Stomach (tissue), 9 donors: ENCODE measurements around the gene STK32C. TPM values are rescaled to one million over a fixed set of nuclear protein-coding genes. Genes with fewer than 3 reads are reported as not detected.

ENCODE experiments used
- DNase-seq, 2 donors: peaks; one replicate each; pipeline versions ENCODE4 v3.0.0 to v3.0.0-alpha.2; 2013 to 2019
- H3K27ac ChIP-seq, 5 donors: fragments of 200-600 bp in 4 of 5; sonication (generic) in 4 of 5; one replicate each; pipeline ENCODE4 v1.5.1; 2013 to 2019; ENCODE audit warnings: mild to moderate bottlenecking in 1 of 5, moderate library complexity in 1 of 5
- H3K27me3 ChIP-seq, 3 donors: fragments of 200-600 bp; sonication (generic); one replicate each; pipeline ENCODE4 v1.5.1; 2017 to 2019; ENCODE audit warnings: mixed run types in 1 of 3
- H3K36me3 ChIP-seq, 4 donors: fragments of 200-600 bp; sonication (generic); 1 replicate in 3 of 4; 2 replicates in 1 of 4; pipeline ENCODE4 v1.5.1; 2016 to 2019
- H3K4me1 ChIP-seq, 4 donors: fragments of 200-600 bp; sonication (generic); one replicate each; pipeline ENCODE4 v1.5.1; 2016 to 2019
- H3K4me3 ChIP-seq, 4 donors: fragments of 200-600 bp; sonication (generic) in 3 of 4; one replicate each; pipeline ENCODE4 v1.5.1; 2016 to 2019; ENCODE audit warnings: mild to moderate bottlenecking in 1 of 4
- H3K9me3 ChIP-seq, 4 donors: fragments of 200-600 bp; sonication (generic); one replicate each; pipeline ENCODE4 v1.5.1; 2016 to 2019
- EP300 ChIP-seq: sonication (generic); formaldehyde crosslinking; IDR thresholded peaks from one replicate; pipeline ENCODE4 v1.6.1; 2017; ENCODE audit warnings: antibody characterized with exemption
- POLR2A ChIP-seq, 4 donors: fragments of 450-650 bp; IDR thresholded peaks; one replicate each; pipeline ENCODE4 v1.6.1; 2016; ENCODE audit warnings: antibody characterized with exemption in 4 of 4, control low read depth in 2 of 4, mild to moderate bottlenecking in 1 of 4, moderate library complexity in 1 of 4
- POLR2AphosphoS5 ChIP-seq, 3 donors: sonication (generic); formaldehyde crosslinking; IDR thresholded peaks; one replicate each; pipeline ENCODE4 v1.6.1; 2016; ENCODE audit warnings: antibody characterized with exemption in 3 of 3
- WGBS, 5 donors: extraction: QIAGEN DNeasy Blood & Tissue Kit in 3 of 5; methylation state at CpG; one replicate each; pipeline versions ENCODE4 v1.1.5 to v1.1.7; 2013 to 2018; 5-methylcytosine and 5-hydroxymethylcytosine counted together
- intact Hi-C: fragments of 100-400 bp; cut with DNase I; formaldehyde crosslinking; loops from one replicate; pipeline ENCODE4 v1.15.1; 2023; ENCODE audit warnings: low total_unique reads
- polyA plus RNA-seq, 3 donors: library from polyadenylated mRNA; stranded (reverse); fragments of 200-250 nt; gene quantifications; one replicate each; pipeline ENCODE4 v1.2.3, GENCODE V29; 2013
- total RNA-seq, 5 donors: library from RNA; depleted of rRNA; stranded (reverse); fragments of >200 nt; gene quantifications; one replicate each; pipeline versions ENCODE4 v1.1.0 to v1.2.3, GENCODE V29; 2014 to 2016
- TF ChIP-seq, protein P1 (sequence below), 7 experiments: fragments of 450-650 bp in 4 of 7; fragments of 200-600 bp in 3 of 7; sonication (generic) in 3 of 7; IDR thresholded peaks; one replicate each; pipeline ENCODE4 v1.5.1; 2016 to 2019; ENCODE audit warnings: antibody characterized with exemption in 7 of 7, control low read depth in 2 of 7, mild to moderate bottlenecking in 1 of 7
- donor health status: healthy with polysubstance abuse.
- donor health status: Bipolar disorder and iron deficiency.
- donor health status: healthy.

STK32C gene
- total and polyA plus RNA-seq, 8 donors = 1.6 to 71.0 (median 7.9) TPM; not detected in 1

DNA sequence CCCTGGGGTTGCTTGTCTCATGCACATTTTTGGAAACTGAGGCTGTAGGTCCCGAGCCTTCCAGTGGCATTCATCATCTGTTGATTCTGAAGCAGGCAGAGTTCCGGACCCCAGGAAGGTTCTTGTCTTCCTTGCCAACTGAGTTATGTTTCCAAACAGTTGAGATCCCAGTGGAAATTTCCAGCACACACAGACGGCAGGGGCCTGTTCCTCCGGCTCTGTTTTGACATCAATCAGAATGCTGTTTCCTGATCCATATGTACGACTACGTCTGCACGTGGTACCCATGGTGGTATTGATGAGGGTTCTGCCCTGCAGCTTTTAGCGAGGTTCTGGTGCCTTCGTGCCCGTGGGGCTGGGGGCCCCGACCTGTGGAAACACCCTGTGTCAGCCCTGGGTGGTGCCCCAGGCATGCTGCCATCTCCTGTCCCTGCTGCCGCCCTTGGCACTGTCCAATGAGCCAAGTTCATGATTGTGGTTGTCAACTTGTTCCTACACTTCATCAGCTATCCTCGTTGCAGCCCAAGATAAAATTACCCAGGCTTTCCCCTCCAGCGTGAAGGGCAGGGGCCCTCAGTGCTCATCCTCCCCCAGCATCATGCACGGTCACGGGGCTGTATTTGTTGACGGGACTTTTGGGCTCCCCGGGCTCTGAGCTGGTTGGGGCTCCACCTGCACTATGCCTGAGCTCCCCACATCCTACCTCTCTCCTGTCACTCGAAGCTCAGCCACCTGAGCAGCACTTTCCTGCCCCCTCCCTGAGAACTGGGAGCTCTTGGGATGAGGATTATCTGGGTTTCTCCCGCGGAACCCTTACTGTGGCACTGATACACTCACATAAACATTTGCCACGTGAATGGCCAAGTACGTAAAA, 128.8 kb downstream of the STK32C start:
- DNase-seq = no peak

DNA sequence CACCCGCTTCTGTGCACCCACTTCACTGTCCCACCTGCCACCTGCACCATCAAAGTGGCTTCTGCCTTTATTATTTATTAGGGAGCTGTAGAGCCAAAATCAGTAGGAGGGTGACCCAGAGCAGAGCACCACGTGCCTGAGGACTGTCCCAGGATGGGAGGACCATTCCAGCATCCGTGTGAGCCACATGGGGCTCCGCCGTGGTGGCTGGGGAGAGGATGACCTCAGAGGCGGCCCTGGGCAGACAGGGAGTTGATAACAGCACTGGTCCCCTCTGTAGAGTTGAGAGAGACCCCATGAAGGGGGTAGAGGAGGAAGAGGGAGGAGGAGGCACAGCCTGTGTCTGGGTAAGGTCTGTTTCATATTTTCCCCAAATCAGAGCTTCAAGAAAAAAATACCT, 129.7 kb downstream of the STK32C start:
- peaks cover 0 to 72% (median 31%) of the 10 kb centered on the region in 3 donors for H3K27me3 ChIP-seq
- DNase-seq = no peak
- H3K9me3 ChIP-seq = no peaks in the 10 kb centered on the region
- no peak overlapping the region for H3K4me3 ChIP-seq
- 59 to 75% (median 67%) methylated on average over 5 to 6 of the region's 6 CpGs for WGBS, 5 donors
- no peak overlapping the region for H3K27ac ChIP-seq
- TF ChIP-seq, protein P1, sequence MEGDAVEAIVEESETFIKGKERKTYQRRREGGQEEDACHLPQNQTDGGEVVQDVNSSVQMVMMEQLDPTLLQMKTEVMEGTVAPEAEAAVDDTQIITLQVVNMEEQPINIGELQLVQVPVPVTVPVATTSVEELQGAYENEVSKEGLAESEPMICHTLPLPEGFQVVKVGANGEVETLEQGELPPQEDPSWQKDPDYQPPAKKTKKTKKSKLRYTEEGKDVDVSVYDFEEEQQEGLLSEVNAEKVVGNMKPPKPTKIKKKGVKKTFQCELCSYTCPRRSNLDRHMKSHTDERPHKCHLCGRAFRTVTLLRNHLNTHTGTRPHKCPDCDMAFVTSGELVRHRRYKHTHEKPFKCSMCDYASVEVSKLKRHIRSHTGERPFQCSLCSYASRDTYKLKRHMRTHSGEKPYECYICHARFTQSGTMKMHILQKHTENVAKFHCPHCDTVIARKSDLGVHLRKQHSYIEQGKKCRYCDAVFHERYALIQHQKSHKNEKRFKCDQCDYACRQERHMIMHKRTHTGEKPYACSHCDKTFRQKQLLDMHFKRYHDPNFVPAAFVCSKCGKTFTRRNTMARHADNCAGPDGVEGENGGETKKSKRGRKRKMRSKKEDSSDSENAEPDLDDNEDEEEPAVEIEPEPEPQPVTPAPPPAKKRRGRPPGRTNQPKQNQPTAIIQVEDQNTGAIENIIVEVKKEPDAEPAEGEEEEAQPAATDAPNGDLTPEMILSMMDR (IDR thresholded peaks at IDR 0.05) = no peak
- no peak for TF ChIP-seq POLR2A (IDR thresholded peaks at IDR 0.05)
- no peak for TF ChIP-seq EP300
- no peak for TF ChIP-seq POLR2AphosphoS5 (IDR thresholded peaks at IDR 0.05)
- intact Hi-C loops = no loop called here
- H3K4me1 ChIP-seq = peaks cover 0 to 9% (median 4%) of the 10 kb centered on the region in 4 donors
- H3K36me3 ChIP-seq = no peaks in the 10 kb centered on the region

More for the DNA sequence above, 128.8 kb downstream of the STK32C start:
- Histone ChIP-seq H3K4me3 (no peak overlapping the region), H3K4me1 (peaks cover 0 to 9% (median 4%) of the 10 kb centered on the region in 4 donors), H3K9me3 (no peaks in the 10 kb centered on the region), H3K36me3 (no peaks in the 10 kb centered on the region), H3K27me3 (peaks cover 0 to 81% (median 31%) of the 10 kb centered on the region in 3 donors), H3K27ac (no peak overlapping the region)
- TF ChIP-seq POLR2AphosphoS5 (IDR thresholded peaks at IDR 0.05) = no peak
- TF ChIP-seq POLR2A (IDR thresholded peaks at IDR 0.05) = no peak
- TF ChIP-seq, protein P1 (IDR thresholded peaks at IDR 0.05) = no peak
- TF ChIP-seq EP300 = no peak
- intact Hi-C loops = no loop called here
- 72 to 81% (median 77%) methylated on average over 21 to 23 of the region's 23 CpGs for WGBS, 5 donors

DNA sequence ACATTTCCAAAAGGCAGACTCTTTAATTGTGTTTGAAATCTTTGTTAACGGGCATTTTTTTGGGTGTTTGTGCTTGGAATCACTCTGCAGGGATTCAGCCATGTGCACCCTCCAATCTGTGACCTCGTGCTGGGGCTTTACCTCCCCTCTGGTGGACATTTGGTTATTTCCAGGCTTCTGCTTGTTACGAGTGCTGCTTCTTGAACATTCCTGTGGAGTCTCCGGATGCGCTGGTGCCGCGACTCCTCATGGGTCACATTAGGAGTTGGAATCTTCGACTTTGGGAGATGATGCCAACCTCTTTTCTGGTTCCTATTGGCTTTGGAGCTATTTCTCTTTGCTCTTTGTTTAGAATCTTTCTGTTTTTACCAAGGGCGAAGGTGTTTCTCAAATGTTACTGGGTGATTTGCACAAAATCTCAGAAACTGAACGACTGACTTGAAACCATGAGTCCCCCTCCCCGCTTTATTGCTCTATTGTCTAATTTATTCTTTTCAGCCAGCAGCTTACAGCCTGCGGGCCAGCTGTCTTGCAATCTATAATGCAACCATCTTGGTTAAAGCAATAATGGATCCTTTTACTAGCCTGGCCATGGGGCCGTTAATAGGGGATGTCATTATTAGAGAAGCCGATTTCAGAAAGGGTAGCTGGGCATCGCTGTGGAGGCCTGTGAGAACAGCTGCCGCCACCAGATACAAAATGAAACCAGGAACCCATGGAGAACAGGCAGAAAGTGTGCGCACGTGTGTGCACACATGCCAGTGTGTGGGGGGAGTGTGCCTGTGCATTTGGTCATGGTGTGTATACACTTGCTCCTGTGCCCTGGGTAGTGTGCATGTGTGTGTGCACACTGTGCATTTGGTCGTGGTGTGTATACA, 130.9 kb downstream of the STK32C start:
- no peak for TF ChIP-seq POLR2AphosphoS5 (IDR thresholded peaks at IDR 0.05)
- TF ChIP-seq, protein P1 (IDR thresholded peaks at IDR 0.05) = no peak
- no peak for TF ChIP-seq POLR2A (IDR thresholded peaks at IDR 0.05)
- no peak for TF ChIP-seq EP300
- peaks cover 0 to 9% (median 4%) of the 10 kb centered on the region in 4 donors for H3K4me1 ChIP-seq
- intact Hi-C loops = no loop called here
- H3K27me3 ChIP-seq = peaks cover 0 to 68% (median 23%) of the 10 kb centered on the region in 3 donors
- 58 to 68% (median 66%) methylated on average over 17 to 19 of the region's 19 CpGs for WGBS, 5 donors
- H3K9me3 ChIP-seq = no peaks in the 10 kb centered on the region
- H3K36me3 ChIP-seq = no peaks in the 10 kb centered on the region
- no peak overlapping the region for H3K27ac ChIP-seq
- DNase-seq = no peak
- H3K4me3 ChIP-seq = no peak overlapping the region

DNA sequence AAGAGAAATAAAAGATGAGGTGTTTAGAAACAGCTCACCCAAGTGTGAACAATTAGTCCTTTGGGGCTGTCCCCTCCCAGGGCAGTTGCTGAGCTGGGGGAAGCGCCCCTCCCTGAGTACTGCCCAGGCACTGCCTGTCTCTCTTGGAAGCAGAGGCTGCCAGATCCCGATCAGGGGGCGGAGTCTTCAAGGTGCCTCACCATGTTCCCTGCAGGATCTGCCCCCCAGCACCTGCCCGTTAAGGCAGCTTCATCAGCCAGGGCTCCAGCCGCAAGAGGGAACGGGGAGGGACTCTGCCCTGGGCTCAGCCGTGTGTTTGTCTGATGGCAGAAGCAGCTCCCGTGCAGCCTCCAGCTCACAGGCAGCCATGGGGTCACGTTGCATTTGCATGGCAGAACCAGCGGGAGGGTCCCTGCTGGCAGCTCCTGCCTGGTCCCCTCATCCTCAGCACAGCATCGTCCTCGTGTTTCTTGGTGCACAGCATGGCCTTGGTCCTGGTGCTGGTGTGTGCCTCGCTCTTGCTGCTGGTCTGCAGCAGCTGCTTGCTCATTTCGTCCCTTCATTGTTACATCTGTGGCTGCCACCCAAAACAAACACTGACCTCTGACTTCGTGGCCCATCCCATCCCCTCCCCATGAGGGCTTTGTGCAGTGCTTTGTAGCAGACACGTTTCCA, 131.7 kb downstream of the STK32C start:
- intact Hi-C loops = no loop called here
- Histone ChIP-seq H3K27ac (no peak overlapping the region), H3K36me3 (no peaks in the 10 kb centered on the region), H3K4me1 (peaks cover 0 to 9% (median 4%) of the 10 kb centered on the region in 4 donors), H3K27me3 (peaks cover 0 to 67% (median 21%) of the 10 kb centered on the region in 3 donors), H3K9me3 (no peaks in the 10 kb centered on the region), H3K4me3 (no peak overlapping the region)
- WGBS, 5 donors = 6 to 10% (median 7%) methylated on average over 9 to 16 of the region's 16 CpGs
- DNase-seq = peak in 1 of 2 donors; percentile 27
- TF ChIP-seq, protein P1 (IDR thresholded peaks at IDR 0.05) = no peak
- TF ChIP-seq EP300 (no peak), POLR2AphosphoS5 (IDR thresholded peaks at IDR 0.05) (no peak), POLR2A (IDR thresholded peaks at IDR 0.05) (no peak)
